K562 (cell line): ENCODE measurements around the gene RUVBL2. TPM values are rescaled to one million over a fixed set of nuclear protein-coding genes. Genes with fewer than 3 reads are reported as not detected.
A peak's percentile ranks its signal among the peaks of the same experiment; 100 is the strongest.

Source experiments
- ATAC-seq: fragments of 200-7000 bp; cut with Tn5 transposase; 3 replicates; pipeline ENCODE4 v1.9.1; 2020; ENCODE audit warnings: moderate library complexity
- BruUV-seq: library from RNA; stranded (reverse); fragments of 400-500 nt; replicated peaks from 2 replicates; lab custom pipeline; 2021; lab: Mats Ljungman, UMichigan
- CTCF ChIA-PET: fragments of 300-600 bp; formaldehyde crosslinking; extraction: SDS; loops from one replicate; lab custom pipeline; 2021; ENCODE audit warnings: low intra/inter-chr PET ratio; lab: Yijun Ruan, JAX
- POLR2A ChIA-PET: fragments of 300-600, 350-650 bp; sonication (Branson Sonifier 250); formaldehyde crosslinking; extraction: SDS; loops from one replicate; lab custom pipeline; 2021; ENCODE audit warnings: antibody characterized with exemption, inconsistent platforms; lab: Yijun Ruan, JAX
- DNase-seq, 4 experiments: peaks; one replicate each; pipeline versions ENCODE4 v3.0.0 to v3.0.0-alpha.2; 2011 to 2018; ENCODE audit warnings: low spot score in 3 of 4, mixed read lengths in 3 of 4; ENCODE audit errors: extremely low read depth in 1 of 4
- FAIRE-seq: peaks from 2 replicates; lab custom pipeline; 2011; peaks lifted over from hg19 to GRCh38; lab: Jason Lieb, UNC
- H2AFZ ChIP-seq: 2 replicates; pipeline ENCODE4 v1.6.0; 2011; ENCODE audit warnings: low read depth, low read length, control low read depth, inconsistent platforms
- H3K27ac ChIP-seq: fragments of 200-600 bp; 3 replicates; pipeline ENCODE4 v1.8.0; 2011; ENCODE audit warnings: low read depth, mild to moderate bottlenecking, control low read depth, inconsistent platforms, low read length, moderate library complexity, mixed read lengths; ENCODE audit errors: extremely low read depth
- H3K27me3 ChIP-seq, 2 experiments: fragments of 300-600 bp in 1 of 2; 2 replicates in 1 of 2; 3 replicates in 1 of 2; pipeline versions ENCODE4 v1.6.0 to v1.8.0; 2011; ENCODE audit warnings: inconsistent platforms in 2 of 2, low read length in 2 of 2, mild to moderate bottlenecking in 1 of 2, mixed read lengths in 1 of 2, moderate library complexity in 1 of 2; ENCODE audit not compliant: control insufficient read depth in 2 of 2, insufficient read depth in 2 of 2
- H3K36me3 ChIP-seq: fragments of 300-600 bp; 3 replicates; pipeline ENCODE4 v1.8.0; 2011; ENCODE audit warnings: mild to moderate bottlenecking, low read length, inconsistent platforms; ENCODE audit not compliant: control insufficient read depth, insufficient read depth
- H3K4me1 ChIP-seq, 2 experiments: fragments of 200-600 bp in 1 of 2; replicated peaks in 1 of 2; 2 replicates in 1 of 2; 3 replicates in 1 of 2; pipeline versions ENCODE4 v1.5.1 to v1.8.0; 2011; ENCODE audit warnings: inconsistent platforms in 2 of 2, low read length in 2 of 2, mild to moderate bottlenecking in 1 of 2, mixed read lengths in 1 of 2, moderate library complexity in 1 of 2; ENCODE audit not compliant: control insufficient read depth in 2 of 2, insufficient read depth in 2 of 2
- H3K4me2 ChIP-seq: 2 replicates; pipeline ENCODE4 v1.6.1; 2011; ENCODE audit warnings: low read length, control low read depth, inconsistent platforms, mixed read lengths; ENCODE audit not compliant: insufficient read depth
- H3K4me3 ChIP-seq: fragments of 200-600 bp; sonication (generic), shearing (Covaris generic); 2 replicates; pipeline ENCODE4 v1.5.1; 2016; ENCODE audit warnings: control low read depth, inconsistent platforms
- H3K79me2 ChIP-seq: fragments of 200-600 bp; 3 replicates; pipeline ENCODE4 v1.8.0; 2011; ENCODE audit warnings: low read length, inconsistent platforms; ENCODE audit not compliant: control insufficient read depth, insufficient read depth
- H3K9ac ChIP-seq, 2 experiments: 2 replicates each; pipeline versions ENCODE4 v1.6.0 to v1.6.1; 2011; ENCODE audit warnings: low read depth in 2 of 2, low read length in 2 of 2, control low read depth in 1 of 2, inconsistent platforms in 1 of 2, mild to moderate bottlenecking in 1 of 2, mixed read lengths in 1 of 2; ENCODE audit not compliant: insufficient read depth in 1 of 2
- H3K9me1 ChIP-seq: one replicate; pipeline ENCODE4 v1.6.0; 2011; ENCODE audit warnings: inconsistent platforms, mild to moderate bottlenecking, low read length, moderate library complexity; ENCODE audit not compliant: control insufficient read depth, insufficient read depth
- H3K9me3 ChIP-seq: replicated peaks from 2 replicates; pipeline ENCODE4 v1.5.1; 2011; ENCODE audit warnings: low read depth, low read length, inconsistent platforms; ENCODE audit not compliant: control insufficient read depth, insufficient read depth
- H4K20me1 ChIP-seq: replicated peaks from 2 replicates; pipeline ENCODE4 v1.6.1; 2011; ENCODE audit warnings: low read length, inconsistent platforms, mixed read lengths; ENCODE audit not compliant: control insufficient read depth, insufficient read depth
- ETV6 ChIP-seq, 3 experiments: fragments of 150-350 bp in 1 of 3; sonication (generic) in 1 of 3; formaldehyde crosslinking in 1 of 3; IDR thresholded peaks; 2 replicates each; pipeline versions ENCODE4 v1.6.1 to v1.8.0; 2014 to 2022; ENCODE audit warnings: borderline replicate concordance in 2 of 3, low read depth in 2 of 3, antibody characterized with exemption in 1 of 3, low read length in 1 of 3, mild to moderate bottlenecking in 1 of 3, missing genetic modification reagents in 1 of 3
- FOXJ2 ChIP-seq: fragments of 200-800 bp; sonication (Bioruptor generic); IDR thresholded peaks from 2 replicates; pipeline ENCODE4 v1.6.1; 2016; ENCODE audit warnings: missing genetic modification characterization, missing compliant biosample characterization
- GTF2F1 ChIP-seq: IDR thresholded peaks from 2 replicates; pipeline ENCODE4 v1.6.1; 2011; ENCODE audit warnings: low read depth, low read length, improper control_type of control experiment
- SRSF7 ChIP-seq: fragments of 200-400 bp; formaldehyde crosslinking; optimal IDR thresholded peaks from 2 replicates; pipeline ENCODE3; 2017; ENCODE audit warnings: mild to moderate bottlenecking, low read depth, low read length
- ZNF121 ChIP-seq: sonication (generic); formaldehyde crosslinking; conservative IDR thresholded peaks from 2 replicates; pipeline ENCODE4 v1.8.0; 2022; ENCODE audit warnings: missing genetic modification reagents
- ZNF584 ChIP-seq: fragments of 200-800 bp; sonication (Bioruptor generic); IDR thresholded peaks from 2 replicates; pipeline ENCODE4 v1.6.1; 2016; ENCODE audit warnings: low read depth, mild to moderate bottlenecking, missing genetic modification characterization, missing compliant biosample characterization
- WGBS: fragments of 100-300 bp; shearing (Covaris generic); methylation state at CpG from one replicate; pipeline ENCODE4 v1.1.6; 2016; ENCODE audit warnings: low coverage, mixed read lengths; ENCODE audit not compliant: insufficient coverage; ENCODE audit errors: missing lambda C conversion rate; 5-methylcytosine and 5-hydroxymethylcytosine counted together
- in situ Hi-C: fragments of 300-500 bp; cut with MboI; formaldehyde crosslinking; loops from 4 replicates; pipeline ENCODE4 v1.15.0; 2018; ENCODE audit warnings: inconsistent platforms, mixed read lengths
- intact Hi-C: fragments of 100-400 bp; cut with micrococcal nuclease; formaldehyde crosslinking; loops from 2 replicates; pipeline ENCODE4 v1.14.2; 2022
- polyA plus RNA-seq, 8 experiments: library from polyadenylated mRNA; depleted of rRNA in 4 of 8; stranded (reverse) in 5 of 8; unstranded in 3 of 8; fragments of >200 nt; fragmentation: Nextera tagmentation in 2 of 8; fragmentation: Illumina TruSeq in 1 of 8; extraction: Ambion mirVana in 2 of 8; extraction: Trizol in 1 of 8; gene quantifications; 2 replicates each; pipeline versions ENCODE4 v1.2.1 to v1.2.3, GENCODE V29; 2011 to 2014; ENCODE audit warnings: inconsistent platforms in 1 of 8, missing spikeins in 1 of 8
- total RNA-seq, 7 experiments: library from RNA; depleted of rRNA in 6 of 7; stranded (reverse); fragments of >200 nt in 6 of 7; fragmentation: Illumina TruSeq in 2 of 7; extraction: Trizol in 2 of 7; gene quantifications; 2 replicates each; pipeline versions ENCODE4 v1.2.1 to v1.2.3, GENCODE V29; 2011 to 2021; ENCODE audit warnings: low replicate concordance in 1 of 7

Gene RUVBL2
- total and polyA plus RNA-seq, 9 of the 15 experiments (the other 6 are each of a cell fraction or from before 2014, with no cell fraction given) = 71.4 to 453 (median 237) TPM

DNA sequence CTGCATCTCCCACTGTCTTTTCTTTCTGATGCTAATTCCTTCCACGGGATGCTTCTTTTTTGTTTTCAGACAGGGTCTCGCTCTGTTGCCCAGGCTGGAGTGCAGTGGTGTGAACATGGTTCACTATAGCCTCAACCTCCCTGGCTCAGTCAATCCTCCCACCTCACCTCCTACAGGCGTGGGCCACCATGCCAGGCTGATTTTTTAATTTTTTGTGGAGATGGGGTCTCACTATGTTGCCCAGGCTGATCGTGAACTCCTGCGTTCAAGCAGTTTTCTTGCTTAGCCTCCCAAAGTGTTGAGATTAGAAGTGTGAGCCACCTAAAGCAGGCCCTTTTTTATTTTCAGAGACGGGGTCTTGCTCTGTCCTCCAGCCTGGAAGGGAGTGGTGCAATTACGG lies 5.4 kb upstream of the RUVBL2 start:
- FAIRE-seq (no peak), ATAC-seq (no peak), DNase-seq (no peak)
- CTCF ChIA-PET = no interaction called here
- Histone ChIP-seq H3K9ac (no peak overlapping the region), H3K9me1 (no peaks in the 10 kb centered on the region), H3K4me2 (no peak overlapping the region), H3K36me3 (peaks cover 58% of the 10 kb centered on the region), H4K20me1 (no peaks in the 10 kb centered on the region), H3K27me3 (no peaks in the 10 kb centered on the region), H3K4me1 (peaks cover 5 to 26% of the 10 kb centered on the region in 2 experiments; a peak in 4 of 5 replicates), H3K9me3 (no peaks in the 10 kb centered on the region), H2AFZ (no peak overlapping the region), H3K27ac (no peak overlapping the region), H3K79me2 (peaks cover 28% of the 10 kb centered on the region), H3K4me3 (no peak overlapping the region)
- in situ Hi-C loops (no loop called here), intact Hi-C loops (no loop called here)
- POLR2A ChIA-PET = no interaction called here
- BruUV-seq = no TSS peak
- 93% methylated on average over 6 of the region's 7 CpGs for WGBS
- TF ChIP-seq ZNF121 (CRISPR knock-in tag) = peak; percentile 43
- no peak for TF ChIP-seq ETV6 (IDR thresholded peaks at IDR 0.05; ENCODE audit: borderline replicate concordance in 1 of 2, low read depth in 2 of 2, low read length in 1 of 2)
- TF ChIP-seq ETV6 (CRISPR knock-in tag; IDR thresholded peaks at IDR 0.05; ENCODE audit: borderline replicate concordance) = no peak

- Histone ChIP-seq H3K9ac (no peak overlapping the region), H3K9me1 (no peaks in the 10 kb centered on the region), H3K27me3 (no peaks in the 10 kb centered on the region), H2AFZ (no peak overlapping the region), H3K36me3 (peaks cover 54% of the 10 kb centered on the region), H3K4me2 (no peak overlapping the region), H3K4me1 (peaks cover 5 to 26% of the 10 kb centered on the region in 2 experiments; a peak in 4 of 5 replicates), H3K4me3 (no peak overlapping the region), H4K20me1 (no peaks in the 10 kb centered on the region), H3K27ac (no peak overlapping the region), H3K9me3 (no peaks in the 10 kb centered on the region), H3K79me2 (peaks cover 31% of the 10 kb centered on the region)
- ChIA-PET CTCF (no interaction called here), POLR2A (interaction anchor here (0.6 kb wide), 1 partner anchor 113 kb away, joined by 3 read pairs; no protein-coding TSS in a partner anchor)
- ATAC-seq (no peak), DNase-seq (no peak), FAIRE-seq (no peak)
- no peak for TF ChIP-seq SRSF7
- TF ChIP-seq GTF2F1 = no peak
- TF ChIP-seq FOXJ2 = no peak
- TF ChIP-seq ZNF584 (CRISPR knock-in tag) = no peak
- intact Hi-C loops (no loop called here), in situ Hi-C loops (no loop called here)
- WGBS = 95% methylated on average over 9 of the region's 9 CpGs
- no TSS peak for BruUV-seq
These were observed 4.8 kb upstream of the RUVBL2 start for GRCh38 chr19:48988860-48989259.
